AG09319 (cell line): ENCODE data around the gene GATB.

Source experiments
- DNase-seq: peaks from one replicate; pipeline ENCODE4 v3.0.0-alpha.2; 2010; ENCODE audit warnings: low read depth; ENCODE audit errors: extremely low read depth
- TF ChIP-seq, protein P1 (sequence below): IDR thresholded peaks from 2 replicates; pipeline ENCODE4 v1.5.1; 2011; ENCODE audit warnings: low read depth, mild to moderate bottlenecking, inconsistent platforms, low read length, moderate library complexity

GATB gene

GRCh38 chr4:151674804-151675391 is 85.9 kb downstream of the GATB start:
- TF ChIP-seq, protein P1, sequence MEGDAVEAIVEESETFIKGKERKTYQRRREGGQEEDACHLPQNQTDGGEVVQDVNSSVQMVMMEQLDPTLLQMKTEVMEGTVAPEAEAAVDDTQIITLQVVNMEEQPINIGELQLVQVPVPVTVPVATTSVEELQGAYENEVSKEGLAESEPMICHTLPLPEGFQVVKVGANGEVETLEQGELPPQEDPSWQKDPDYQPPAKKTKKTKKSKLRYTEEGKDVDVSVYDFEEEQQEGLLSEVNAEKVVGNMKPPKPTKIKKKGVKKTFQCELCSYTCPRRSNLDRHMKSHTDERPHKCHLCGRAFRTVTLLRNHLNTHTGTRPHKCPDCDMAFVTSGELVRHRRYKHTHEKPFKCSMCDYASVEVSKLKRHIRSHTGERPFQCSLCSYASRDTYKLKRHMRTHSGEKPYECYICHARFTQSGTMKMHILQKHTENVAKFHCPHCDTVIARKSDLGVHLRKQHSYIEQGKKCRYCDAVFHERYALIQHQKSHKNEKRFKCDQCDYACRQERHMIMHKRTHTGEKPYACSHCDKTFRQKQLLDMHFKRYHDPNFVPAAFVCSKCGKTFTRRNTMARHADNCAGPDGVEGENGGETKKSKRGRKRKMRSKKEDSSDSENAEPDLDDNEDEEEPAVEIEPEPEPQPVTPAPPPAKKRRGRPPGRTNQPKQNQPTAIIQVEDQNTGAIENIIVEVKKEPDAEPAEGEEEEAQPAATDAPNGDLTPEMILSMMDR = no peak

GRCh38 chr4:151673908-151674520 is 86.8 kb downstream of the GATB start:
- TF ChIP-seq, protein P1 = no peak
- DNase-seq = no peak

More at GRCh38 chr4:151674804-151675391, 85.9 kb downstream of the GATB start:
- no peak for DNase-seq

DNA sequence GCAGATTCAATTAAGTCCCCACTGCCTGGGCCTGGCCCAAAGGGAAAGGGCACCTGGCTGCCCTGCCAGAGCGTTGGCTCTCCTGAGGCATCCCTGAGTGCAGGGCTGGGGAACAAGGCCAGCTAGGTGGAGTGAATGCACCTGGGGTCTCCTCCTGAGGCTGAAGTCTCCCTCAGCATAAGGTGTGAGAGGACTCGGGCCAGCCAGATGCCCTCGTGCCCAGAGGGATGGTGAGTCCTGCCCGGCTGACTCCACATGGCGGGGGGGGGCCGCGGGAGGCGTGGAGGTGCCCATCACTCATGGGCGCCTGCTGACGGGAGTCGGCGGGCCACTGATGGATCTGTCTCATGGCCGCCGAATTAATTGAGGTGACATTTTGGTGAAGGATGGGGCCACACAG is 87.8 kb downstream of the GATB start:
- TF ChIP-seq, protein P1 = no peak
- DNase-seq = no peak

DNA sequence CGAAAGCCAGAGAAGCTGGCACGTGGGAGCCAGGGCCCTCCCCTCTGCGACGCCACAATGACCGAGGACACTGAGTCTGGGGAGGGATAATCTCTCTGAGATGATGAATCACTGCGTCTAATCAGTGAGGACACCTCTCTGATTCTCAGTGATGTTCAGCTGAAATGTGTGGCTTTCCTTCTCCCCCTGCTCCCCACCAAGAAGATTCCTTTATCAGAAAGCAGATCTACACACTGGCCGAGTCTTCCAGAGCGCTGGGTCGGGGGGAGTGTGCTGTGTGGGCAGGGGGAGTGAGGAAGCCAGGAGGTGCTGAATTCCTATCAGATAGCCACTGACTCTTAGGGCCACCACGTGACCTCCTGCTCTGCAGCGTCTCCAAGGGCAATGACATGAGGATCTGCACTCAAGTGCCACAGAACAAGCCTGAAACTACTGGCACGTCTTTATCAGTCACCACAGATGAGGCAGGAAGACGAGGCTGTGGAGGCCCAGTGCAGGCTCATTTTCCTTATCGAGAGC is 89.2 kb downstream of the GATB start:
- TF ChIP-seq, protein P1 = no peak
- no peak for DNase-seq

- no peak for DNase-seq
- TF ChIP-seq, protein P1 = no peak
Observed at GRCh38 chr4:151670843-151671242, 90.0 kb downstream of the GATB start.

DNA sequence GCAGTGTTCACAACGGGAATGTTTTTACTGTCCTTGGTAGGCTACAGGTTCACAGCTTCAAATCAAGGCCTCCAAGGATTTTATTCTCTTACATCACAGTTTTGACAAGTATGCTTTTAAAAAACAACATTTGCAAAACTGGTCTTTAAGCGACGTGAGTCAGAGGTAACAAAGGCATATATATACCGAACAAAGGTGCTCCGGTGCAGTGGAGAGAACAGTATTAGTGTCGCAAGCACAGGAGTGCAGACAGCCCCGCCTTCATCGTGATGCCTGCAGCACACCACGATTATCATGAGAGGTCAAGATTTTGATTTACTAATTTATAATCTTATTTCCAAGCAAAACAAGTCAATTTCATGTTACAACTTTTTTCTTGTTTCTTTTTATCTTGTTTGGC is 90.8 kb downstream of the GATB start:
- TF ChIP-seq, protein P1 = no peak
- DNase-seq = no peak

DNA sequence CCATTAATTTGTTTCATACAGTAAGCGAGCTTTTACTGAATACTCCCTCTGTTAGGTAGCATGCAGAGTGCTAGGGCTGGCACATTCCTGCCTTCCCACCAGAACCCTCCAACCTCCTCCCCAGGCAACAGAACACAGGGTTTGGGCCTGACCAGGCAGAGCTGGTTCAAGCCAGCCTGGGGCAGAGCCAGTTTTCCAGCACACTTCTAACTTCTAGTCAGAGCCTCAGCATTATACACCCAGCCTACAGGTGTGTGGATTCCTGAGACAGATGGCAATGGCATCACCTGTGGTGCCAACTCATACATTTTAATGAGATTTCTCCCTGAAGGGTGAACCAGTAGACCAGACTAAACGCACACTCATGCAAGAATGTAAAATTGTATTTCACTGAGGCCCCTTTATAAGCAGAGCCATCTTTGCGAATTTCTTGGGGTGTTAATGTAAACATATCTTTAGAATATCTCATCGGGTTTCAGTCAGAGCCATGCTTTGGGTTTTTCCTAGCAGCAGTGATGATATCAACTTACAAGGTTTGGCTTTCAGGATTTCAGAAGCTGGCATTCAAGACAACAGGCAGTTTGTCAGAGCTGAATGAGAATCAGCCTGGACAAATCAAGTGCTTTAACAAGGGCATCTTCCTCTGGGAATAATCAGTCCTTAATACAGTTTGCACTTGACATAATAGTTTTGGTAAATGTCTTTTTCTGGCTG is 92.0 kb downstream of the GATB start:
- no peak for DNase-seq
- TF ChIP-seq, protein P1 = no peak
